NCI-H2171 (cell line): Measurements from ENCODE around the gene NXNL1.
"Not testable (repeated sequence)": the region's sequence is repeated elsewhere in the genome, so short reads cannot be mapped to it uniquely, and the experiment has no call there.

ENCODE experiments used
- DNase-seq: peaks from one replicate; lab custom pipeline; 2025; lab: John Stamatoyannopoulos, UW

The NXNL1 gene, protein sequence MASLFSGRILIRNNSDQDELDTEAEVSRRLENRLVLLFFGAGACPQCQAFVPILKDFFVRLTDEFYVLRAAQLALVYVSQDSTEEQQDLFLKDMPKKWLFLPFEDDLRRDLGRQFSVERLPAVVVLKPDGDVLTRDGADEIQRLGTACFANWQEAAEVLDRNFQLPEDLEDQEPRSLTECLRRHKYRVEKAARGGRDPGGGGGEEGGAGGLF

DNA sequence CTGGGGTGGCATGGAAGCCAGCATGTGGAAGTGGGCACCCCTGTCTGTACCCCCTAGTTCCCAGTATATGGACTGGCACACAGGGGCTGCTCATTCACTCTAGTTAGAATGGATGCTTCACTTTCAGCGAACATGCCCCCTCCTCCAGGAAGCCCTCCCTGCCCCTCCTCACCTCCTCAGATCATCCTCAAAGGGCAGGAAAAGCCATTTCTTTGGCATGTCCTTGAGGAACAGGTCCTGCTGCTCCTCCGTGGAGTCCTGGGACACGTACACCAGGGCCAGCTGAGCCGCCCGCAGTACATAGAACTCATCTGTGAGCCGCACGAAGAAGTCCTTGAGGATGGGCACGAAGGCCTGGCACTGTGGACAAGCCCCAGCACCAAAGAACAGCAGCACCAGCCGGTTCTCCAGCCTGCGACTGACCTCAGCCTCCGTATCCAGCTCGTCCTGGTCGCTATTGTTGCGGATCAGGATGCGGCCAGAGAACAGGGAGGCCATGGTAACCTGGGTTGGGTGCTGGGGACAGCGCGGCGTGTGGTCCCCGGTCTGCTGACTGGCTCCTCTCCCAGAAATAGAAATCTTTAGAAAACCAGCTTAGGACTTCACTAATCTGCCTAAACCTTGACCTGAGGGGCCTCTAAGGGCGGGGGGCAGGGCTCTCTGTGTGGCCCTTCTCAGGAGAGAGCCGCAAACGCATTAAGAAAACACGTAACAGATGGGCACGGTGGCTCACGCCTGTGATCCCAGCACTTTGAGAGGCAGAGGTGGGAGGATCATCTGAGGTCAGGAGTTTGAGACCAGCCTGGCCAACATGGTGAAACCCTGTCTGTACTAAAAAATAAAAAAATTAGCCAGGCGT, at the start of gene NXNL1:
Gene NXNL1, minus strand, starts transcription at position 555 of the 859 bp plus-strand sequence. Its CDS starts 57 bp downstream, at position 498.
- no peak for DNase-seq

DNA sequence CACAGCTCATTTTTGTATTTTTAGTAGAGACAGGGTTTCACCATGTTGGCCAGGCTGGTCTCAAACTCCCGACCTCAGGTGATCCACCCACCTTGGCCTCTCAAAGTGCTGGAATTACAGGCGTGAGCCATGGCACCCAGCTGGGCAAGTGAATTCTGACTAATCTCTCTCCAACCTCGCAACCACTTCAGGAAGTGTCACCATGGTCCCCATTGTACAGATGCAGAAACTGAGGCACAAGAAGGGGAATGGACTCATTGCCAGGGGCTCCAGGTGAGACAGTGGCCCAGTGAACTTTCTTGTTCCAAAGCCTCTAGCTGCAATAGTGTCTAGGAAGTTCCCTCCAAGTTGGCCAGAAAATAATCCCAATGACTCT, 47.8 kb upstream of the NXNL1 start:
- not testable (repeated sequence) for DNase-seq

DNA sequence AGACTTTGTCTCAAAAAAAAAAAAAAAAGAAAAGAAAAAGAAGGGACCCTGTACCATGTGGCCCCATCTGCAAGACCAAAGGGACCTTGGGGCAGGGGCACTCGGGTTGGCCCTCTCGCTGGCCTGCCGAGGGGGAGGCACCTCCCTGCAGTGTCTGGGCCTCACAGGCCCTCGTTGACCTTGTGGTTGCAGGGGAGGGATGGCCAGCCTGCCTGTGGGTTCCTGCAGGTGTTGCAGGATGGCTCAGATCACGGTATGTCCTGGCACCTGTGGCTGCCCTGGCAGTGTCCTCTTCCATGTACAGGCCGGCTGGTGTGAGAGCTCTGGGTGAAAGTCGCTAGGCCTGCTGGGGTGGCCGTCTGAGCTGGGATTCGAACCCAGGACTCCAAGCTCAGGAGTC, 46.0 kb upstream of the NXNL1 start:
- DNase-seq = no peak

DNA sequence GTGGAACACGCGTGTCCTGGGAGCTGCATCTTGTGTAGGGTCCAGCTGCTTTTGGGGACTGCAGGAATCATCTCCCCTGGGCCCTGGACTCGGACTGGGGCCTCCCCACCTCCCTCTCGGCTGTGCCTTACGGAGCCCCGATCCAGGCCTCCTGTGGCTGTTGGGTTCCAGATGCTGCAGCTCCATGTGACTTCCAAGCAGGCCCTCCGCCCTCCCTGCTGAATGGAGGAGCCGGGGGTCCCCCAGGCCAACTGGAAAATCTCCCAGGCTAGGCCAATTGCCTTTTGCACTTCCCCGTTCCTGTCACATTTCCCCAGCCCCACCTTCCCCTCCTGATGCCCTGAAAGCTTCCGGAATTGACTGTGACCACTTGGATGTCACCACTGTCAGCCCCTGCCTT, 44.5 kb upstream of the NXNL1 start:
- no peak for DNase-seq

DNA sequence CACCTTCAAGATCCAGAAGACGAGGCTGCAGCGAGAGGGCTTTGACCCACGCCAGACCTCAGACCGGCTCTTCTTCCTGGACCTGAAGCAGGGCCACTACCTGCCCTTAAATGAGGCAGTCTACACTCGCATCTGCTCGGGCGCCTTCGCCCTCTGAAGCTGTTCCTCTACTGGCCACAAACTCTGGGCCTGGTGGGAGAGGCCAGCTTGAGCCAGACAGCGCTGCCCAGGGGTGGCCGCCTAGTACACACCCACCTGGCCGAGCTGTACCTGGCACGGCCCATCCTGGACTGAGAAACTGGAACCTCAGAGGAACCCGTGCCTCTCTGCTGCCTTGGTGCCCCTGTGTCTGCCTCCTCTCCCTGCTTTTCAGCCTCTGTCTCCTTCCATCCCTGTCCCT, 43.7 kb upstream of the NXNL1 start:
- DNase-seq = no peak

DNA sequence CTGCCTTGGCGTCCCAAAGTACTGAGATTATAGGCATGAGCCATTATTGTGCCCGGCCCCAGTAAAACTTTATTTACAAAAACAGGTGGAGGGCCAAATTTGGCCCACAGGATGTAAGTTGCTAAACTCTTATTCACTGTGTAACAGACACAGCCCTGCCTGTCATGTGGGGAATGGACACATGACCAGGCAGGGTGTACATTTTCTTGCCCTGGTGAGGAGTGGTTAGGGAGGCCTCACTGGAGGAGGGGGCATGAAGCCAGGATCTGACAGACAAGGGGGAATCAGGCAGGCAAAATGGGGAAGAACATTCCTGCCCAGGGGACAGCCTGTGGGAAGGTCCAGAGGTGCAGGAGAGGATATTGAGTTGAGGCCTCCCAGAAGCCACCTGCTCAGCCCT, 43.3 kb upstream of the NXNL1 start:
- DNase-seq = no peak

DNA sequence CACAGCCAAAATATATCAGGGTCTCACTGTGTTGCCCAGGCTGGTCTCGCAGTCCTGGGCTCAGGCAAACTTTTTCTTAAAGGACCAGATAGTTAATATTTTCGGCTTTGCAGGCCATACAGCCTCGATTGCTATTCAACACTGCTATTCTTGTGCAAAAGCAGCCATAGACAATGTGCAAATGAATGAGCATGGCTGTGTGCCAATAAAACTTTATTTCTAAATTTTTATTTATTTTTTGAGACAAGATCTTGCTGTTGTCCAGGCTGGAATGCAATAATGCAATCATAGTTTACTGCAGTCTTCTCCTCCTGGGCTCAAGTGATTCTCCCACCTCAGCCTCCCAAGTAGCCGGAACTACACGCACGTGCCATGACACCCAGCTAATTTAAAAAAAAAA, 42.5 kb upstream of the NXNL1 start:
- DNase-seq = no peak

DNA sequence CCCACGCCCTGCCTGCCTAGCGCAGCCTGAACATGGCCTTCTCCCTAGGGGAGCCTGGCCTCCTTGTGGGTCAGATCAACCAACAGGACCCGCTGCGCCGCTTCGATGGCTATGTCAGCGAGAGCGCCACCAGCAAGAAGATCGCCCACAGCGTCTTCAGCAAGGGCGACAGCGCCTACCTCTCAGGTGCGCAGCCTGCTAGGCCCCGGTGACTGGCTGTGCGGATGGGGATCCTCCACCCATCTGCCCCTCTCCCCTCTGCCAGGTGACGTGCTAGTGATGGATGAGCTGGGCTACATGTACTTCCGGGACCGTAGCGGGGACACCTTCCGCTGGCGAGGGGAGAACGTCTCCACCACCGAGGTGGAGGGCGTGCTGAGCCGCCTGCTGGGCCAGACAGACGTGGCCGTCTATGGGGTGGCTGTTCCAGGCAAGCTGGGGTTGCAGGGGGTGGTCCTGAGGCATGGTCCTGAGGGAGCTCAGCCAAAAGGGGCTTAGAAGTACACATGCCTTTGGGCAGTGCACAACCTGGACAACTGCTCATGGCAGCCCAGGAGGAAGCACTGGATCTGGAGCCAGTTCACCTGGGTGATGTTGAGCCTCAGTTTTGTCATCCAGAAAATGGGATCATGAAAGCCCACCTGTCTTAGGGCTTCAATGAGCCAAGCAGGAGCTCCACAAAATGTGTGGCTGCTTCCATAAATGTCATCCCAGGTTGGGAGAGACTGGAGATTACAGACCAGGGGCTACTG, 39.9 kb upstream of the NXNL1 start:
- no peak for DNase-seq

DNA sequence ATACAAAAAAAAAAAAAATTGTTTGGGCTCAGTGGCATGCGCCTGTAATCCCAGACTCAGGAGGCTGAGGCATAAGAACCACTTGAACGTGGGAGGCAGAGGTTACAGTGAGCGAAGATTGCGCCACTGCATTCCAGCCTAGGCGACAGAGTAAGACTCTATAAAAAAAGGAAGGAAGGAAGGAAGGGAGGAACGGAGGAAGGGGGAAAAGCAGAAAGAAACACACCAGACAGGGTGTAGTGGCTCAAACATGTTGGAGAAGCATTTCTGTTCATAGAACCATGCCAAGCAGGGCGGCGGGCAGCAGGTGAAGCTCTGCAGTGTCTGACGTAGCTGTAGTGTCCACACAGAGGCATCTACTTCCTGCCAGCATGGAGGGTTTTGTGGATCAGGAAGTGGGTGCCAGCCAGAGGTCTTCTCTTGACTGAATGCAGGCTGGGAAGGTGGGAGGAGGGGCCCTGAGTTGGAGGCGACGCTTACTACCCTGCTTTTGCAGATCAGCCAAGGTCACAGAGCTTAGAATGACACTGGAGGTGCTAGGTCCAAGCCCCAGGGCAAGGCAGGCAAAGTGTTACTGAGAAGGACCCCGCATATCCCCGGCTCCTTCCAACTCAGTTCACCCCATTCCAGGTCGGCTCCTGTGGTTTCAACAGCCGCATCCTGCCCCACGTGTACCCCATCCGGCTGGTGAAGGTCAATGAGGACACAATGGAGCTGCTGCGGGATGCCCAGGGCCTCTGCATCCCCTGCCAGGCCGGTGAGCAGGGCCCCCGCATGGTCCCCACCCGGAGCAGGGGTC, 39.1 kb upstream of the NXNL1 start:
- DNase-seq = no peak

DNA sequence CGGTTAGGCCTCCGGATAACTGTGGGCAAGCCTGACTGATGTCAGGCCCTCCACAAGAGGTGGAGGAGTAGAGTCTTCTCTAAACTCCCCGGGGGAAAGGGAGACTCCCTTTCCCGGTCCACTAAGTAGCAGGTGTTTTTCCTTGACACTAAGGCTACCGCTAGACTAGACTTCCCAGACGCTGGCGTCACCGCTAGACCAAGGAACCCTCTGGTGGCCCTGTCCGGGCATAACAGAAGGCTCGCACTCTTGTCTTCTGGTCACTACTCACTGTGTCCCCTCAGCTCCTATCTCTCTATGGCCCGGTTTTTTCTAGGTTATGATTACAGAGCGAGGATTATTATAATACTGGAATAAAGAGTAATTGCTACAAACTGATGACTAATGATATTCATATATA, 38.3 kb upstream of the NXNL1 start:
- DNase-seq = not testable (repeated sequence)

DNA sequence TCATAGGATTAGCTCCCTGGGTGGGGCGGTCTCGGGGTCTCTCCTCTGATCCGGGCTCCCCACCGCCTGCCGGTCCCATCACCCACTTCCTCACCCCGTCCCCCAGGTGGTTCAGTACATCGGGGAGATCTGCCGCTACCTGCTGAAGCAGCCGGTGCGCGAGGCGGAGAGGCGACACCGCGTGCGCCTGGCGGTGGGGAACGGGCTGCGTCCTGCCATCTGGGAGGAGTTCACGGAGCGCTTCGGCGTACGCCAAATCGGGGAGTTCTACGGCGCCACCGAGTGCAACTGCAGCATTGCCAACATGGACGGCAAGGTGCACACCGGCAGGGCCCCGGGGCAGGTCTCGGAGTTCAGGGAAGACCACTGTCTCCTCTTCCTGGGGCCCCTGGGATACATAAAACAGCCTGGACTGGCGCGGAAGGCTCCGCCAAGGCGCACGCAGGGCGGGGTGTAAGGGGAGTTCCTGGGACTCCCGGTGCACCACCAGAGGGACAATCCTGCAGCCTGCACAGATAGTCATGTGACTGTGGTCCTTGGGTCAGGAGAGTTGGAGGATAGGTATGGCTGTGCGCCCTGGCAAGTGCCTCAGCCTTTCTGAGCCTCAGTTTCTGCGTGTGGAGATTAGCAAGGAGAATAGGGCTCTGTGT, 36.5 kb upstream of the NXNL1 start:
- DNase-seq = no peak

DNA sequence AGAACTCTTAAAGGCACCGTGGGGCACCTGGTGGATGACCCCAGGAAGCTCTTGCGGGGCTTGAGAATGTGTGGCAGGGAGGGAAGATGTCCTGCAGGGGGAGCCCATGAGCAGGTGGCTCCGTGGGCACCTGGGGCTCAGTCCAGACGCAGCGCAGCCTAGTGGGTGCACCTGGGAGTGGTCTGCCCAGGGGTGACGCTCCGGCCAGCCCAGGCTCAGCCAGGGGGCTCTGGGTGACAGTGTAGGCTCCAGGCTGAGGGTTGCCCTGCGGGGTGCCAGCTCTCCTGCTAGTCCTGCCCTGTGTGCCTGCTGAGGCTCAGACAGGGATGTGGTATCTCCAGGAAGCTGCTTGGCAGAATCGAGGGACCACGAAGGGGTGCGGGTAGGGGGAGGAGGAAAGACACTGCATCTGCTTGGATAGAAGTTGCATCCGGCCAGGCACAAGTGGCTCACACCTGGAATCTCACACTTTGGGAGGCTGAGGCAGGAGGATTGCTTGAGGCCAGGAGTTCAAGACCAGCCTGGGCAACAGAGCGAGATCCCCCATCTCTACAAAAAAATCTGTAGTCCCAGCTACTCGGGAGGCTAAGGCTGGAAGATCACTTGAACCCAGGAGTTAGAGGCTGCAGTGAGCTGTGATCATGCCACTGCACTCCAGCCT, 35.7 kb upstream of the NXNL1 start:
- peak; percentile 21 for DNase-seq

DNA sequence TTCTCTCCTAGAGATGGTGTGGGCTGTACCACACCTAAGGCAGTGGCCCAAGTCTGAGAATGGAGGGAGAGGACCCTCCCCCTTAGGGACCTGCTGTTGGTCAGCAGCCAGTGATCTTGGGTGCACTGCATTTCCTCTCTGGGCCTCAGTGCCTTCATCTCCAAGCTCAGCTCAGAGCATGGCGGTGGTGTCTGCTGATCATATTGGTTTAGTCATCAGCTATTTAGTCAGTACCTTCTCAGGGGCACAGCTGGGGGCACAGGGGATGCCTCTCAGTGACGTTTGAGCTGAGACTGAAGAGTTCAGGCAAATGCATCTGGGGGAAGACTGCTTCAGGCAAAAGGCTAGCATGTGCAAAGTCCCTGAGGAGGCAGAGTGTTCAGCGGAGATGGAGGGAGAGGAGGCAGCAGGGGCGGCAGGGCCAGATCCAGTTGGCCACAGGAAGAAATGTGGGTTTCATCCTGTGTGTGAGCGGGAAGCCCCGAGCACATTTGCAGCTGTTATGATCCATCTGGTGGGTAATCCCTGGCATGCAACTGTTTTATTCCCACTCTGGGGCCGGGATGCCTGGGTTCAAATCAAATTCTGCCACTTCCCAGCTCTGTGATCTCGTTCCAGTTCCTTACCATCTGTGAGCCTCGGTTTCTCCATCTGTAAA, 35.0 kb upstream of the NXNL1 start:
- no peak for DNase-seq

DNA sequence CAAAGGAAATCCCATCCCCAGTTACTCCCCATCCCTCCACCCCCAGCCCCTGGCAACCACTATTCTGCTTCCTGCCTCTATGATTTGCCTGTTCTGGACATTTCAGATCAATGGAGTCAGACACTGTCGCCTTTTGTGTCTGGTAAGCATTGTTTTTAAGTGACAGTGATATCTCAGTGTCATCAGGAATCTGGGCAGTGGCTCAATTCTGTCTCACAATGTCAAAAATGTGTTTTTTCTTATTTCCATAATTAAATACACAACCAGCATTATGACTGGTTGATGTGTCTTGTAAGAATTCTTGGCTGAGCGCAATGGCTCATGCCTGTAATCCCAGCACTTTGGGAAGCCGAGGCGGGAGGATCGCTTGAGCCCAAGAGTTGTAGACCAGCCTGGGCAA, 30.6 kb upstream of the NXNL1 start:
- no peak for DNase-seq

DNA sequence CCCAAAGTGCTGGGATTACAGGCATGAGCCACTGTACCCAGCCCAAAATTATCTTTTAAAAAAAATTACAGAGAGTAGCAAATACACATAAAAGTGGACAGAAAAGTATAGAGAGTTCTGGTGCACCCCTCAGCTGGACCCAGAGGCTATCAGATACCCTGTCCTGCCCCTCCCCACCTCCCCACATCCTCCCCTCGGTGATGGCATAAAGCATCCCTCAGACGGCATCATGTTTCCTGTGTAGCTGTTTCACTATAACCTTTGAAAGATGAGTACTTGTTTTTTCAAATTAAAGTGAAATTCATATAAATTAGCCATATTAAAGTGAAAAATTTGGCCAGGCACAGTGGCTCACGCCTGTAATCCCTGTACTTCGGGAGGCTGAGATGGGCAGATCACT, 29.7 kb upstream of the NXNL1 start:
- no peak for DNase-seq

DNA sequence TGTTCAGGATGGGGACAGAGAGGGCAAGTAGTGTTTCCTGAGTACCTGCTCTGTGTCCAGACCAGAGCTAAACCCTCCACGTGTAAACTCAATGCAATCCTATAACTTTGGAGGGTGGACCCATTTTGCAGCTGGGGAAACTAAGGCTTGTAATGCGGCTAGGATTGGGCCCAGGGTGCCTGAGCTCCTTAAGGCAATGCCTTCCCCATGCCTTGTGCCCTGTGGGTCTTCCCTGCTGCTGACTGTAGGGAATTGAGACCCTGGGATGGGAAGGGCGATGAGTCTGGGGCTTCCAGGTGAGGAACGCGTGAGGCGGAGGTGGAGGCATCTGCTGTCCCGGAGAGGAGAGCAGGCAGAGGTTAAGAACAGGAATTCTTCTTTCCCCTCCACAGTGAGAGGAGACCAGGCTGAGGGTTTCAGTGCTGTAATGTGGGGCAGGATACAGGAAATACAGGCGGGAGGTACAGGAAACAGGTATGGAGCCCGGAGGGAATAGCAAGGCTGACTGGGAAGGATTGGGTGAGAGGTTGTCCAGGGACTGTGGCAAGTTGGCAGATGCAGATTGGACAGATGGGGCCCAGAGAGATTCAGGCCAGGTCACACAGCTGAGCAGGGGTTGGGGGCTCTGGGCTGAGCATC, 28.8 kb upstream of the NXNL1 start:
- DNase-seq = no peak

DNA sequence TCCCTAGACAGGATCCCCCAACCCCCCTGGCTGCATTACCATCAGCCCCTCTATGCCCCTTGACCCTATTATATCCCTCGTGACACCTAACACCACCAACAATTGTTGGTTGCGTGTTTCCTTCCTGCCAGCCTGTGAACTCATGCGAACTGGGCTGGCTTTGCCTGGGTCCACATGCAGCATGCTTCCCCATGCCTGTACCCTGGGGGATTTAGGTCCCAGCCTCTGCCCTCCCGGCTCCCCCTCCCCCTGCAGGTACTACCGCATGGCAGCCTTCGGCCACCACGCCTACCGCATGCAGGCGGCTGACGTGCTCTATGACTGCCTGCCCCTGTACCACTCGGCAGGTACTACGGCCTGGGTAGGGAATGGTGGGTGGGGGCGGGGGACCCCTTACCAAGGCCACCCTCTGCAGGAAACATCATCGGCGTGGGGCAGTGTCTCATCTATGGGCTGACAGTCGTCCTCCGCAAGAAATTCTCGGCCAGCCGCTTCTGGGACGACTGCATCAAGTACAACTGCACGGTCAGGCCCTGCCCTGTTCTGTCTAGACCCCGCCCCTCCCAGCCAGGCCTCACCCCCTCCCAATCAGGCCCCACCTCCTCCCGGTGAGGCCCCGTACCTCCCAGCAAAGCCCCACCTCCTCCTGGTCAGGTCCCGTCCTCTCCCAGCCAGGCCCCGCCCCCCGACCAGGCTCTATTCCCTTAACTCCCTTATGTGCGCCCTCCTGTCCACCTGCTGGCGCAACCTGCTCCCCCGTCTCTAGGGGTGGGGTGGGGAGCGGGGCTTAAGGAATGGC, 28.1 kb upstream of the NXNL1 start:
- no peak for DNase-seq

DNA sequence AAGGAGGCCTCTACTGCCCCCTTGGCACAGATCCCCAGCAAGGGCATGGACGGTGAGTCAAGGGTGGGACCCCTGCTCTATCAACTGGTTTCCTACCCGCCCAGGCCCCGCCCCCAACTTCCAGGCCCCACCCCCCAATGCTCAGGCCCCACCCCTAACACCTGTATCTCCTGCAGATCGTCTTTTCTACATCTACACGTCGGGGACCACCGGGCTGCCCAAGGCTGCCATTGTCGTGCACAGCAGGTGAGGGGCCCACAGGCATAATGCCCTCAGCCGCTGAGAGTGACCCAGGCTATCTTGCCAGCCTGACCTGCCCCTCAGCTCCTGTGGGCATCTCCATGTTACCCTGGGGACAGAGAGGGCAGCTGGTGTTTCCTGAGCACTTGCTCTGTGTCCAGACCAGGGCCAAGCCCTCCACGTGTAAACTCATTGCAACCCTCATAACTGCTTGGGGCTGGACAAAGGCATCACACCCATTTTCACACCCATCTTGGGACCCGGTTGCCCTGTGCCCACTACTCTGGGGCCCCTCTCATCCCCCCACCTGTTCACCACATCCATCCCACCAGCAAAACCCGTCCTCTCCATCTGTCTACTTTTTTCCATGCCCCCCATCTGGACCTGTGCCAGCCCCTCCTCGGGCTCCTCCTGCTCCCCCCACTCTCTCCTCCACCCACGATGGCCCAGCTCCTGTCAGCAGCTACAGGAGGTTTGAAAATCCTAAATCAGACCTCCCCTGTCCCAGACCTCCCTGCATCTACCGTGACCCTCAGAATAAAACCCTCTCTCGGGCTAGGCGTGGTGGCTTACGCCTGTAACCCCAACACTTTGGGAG, 26.8 kb upstream of the NXNL1 start:
- no peak for DNase-seq
